ENCODE results near the gene FCAMR.

DNA sequence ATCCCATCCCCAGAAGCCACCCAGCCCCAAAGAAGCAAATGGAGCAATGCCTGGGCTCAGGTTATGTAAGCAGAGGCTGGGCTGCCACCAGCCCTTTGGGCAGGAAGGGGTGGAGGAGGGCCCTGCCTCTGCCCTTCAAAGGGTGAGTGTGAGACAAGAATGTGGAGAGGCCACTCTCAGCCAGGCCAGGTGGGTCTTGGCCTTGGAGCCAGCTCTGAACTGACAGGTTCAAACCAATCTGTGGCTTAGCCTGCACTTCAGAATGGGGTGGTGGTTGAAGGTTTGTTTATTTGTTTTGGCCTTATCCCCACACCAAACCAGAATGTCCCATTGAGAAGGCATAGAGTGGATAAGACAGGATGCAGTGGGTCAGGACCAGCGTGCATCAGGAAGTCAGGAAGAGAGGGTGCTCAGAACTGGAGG lies 32.5 kb upstream of the FCAMR start:
- TF ChIP-seq ZNF621 (tag by site-specific recombination; IDR thresholded peaks at IDR 0.05) = no peak
- TF ChIP-seq, protein P1, sequence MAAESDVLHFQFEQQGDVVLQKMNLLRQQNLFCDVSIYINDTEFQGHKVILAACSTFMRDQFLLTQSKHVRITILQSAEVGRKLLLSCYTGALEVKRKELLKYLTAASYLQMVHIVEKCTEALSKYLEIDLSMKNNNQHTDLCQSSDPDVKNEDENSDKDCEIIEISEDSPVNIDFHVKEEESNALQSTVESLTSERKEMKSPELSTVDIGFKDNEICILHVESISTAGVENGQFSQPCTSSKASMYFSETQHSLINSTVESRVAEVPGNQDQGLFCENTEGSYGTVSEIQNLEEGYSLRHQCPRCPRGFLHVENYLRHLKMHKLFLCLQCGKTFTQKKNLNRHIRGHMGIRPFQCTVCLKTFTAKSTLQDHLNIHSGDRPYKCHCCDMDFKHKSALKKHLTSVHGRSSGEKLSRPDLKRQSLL (tag by site-specific recombination; IDR thresholded peaks at IDR 0.05) = no peak
- TF ChIP-seq, protein P2, sequence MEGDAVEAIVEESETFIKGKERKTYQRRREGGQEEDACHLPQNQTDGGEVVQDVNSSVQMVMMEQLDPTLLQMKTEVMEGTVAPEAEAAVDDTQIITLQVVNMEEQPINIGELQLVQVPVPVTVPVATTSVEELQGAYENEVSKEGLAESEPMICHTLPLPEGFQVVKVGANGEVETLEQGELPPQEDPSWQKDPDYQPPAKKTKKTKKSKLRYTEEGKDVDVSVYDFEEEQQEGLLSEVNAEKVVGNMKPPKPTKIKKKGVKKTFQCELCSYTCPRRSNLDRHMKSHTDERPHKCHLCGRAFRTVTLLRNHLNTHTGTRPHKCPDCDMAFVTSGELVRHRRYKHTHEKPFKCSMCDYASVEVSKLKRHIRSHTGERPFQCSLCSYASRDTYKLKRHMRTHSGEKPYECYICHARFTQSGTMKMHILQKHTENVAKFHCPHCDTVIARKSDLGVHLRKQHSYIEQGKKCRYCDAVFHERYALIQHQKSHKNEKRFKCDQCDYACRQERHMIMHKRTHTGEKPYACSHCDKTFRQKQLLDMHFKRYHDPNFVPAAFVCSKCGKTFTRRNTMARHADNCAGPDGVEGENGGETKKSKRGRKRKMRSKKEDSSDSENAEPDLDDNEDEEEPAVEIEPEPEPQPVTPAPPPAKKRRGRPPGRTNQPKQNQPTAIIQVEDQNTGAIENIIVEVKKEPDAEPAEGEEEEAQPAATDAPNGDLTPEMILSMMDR (tag by site-specific recombination; IDR thresholded peaks at IDR 0.05) = no peak
- TF ChIP-seq, protein P3, sequence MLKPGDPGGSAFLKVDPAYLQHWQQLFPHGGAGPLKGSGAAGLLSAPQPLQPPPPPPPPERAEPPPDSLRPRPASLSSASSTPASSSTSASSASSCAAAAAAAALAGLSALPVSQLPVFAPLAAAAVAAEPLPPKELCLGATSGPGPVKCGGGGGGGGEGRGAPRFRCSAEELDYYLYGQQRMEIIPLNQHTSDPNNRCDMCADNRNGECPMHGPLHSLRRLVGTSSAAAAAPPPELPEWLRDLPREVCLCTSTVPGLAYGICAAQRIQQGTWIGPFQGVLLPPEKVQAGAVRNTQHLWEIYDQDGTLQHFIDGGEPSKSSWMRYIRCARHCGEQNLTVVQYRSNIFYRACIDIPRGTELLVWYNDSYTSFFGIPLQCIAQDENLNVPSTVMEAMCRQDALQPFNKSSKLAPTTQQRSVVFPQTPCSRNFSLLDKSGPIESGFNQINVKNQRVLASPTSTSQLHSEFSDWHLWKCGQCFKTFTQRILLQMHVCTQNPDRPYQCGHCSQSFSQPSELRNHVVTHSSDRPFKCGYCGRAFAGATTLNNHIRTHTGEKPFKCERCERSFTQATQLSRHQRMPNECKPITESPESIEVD (tag by site-specific recombination; IDR thresholded peaks at IDR 0.05) = no peak

All from HEK293 (cell line).